Measurements from ENCODE around the gene FIBCD1.

GRCh38 chr9:130924448-130924788 lies 14.6 kb downstream of the FIBCD1 start:
- no peak for TF ChIP-seq GATA3 (IDR thresholded peaks at IDR 0.05; ENCODE audit: low read depth, low read length)
- TF ChIP-seq GATA2 (IDR thresholded peaks at IDR 0.05; ENCODE audit: low read depth, low read length) = no peak
